GM13977 (cell line): Measurements from ENCODE around the gene CCDC97.

Source experiments
- DNase-seq: peaks from one replicate; pipeline ENCODE4 v3.0.0; 2012; ENCODE audit warnings: low spot score
- CTCF ChIP-seq: IDR thresholded peaks from 2 replicates; pipeline ENCODE4 v1.5.1; 2012; ENCODE audit warnings: mild to moderate bottlenecking, control low read depth; ENCODE audit not compliant: insufficient read depth; ENCODE audit errors: extremely low read depth, missing control alignments
- in situ Hi-C: fragments of 300-500 bp; cut with MboI; formaldehyde crosslinking; loops from one replicate; pipeline ENCODE4 v1.12.0; 2022; ENCODE audit warnings: low sequenced_read_pairs, low pct_unique_long_range_greater_than_20kb, mixed read lengths, inconsistent platforms; ENCODE audit not compliant: unreplicated experiment

Gene CCDC97

GRCh38 chr19:41265395-41266153 lies 44.4 kb upstream of the CCDC97 start:
- TF ChIP-seq CTCF = no peak
- in situ Hi-C loops = no loop called here
- peak; percentile 28 for DNase-seq

GRCh38 chr19:41269055-41269454 lies 40.9 kb upstream of the CCDC97 start:
- TF ChIP-seq CTCF = no peak
- no peak for DNase-seq
- in situ Hi-C loops = no loop called here

- in situ Hi-C loops = no loop called here
- no peak for TF ChIP-seq CTCF
- no peak for DNase-seq
Observed at GRCh38 chr19:41269571-41269970, 40.4 kb upstream of the CCDC97 start.

GRCh38 chr19:41273076-41273475 lies 36.9 kb upstream of the CCDC97 start:
- TF ChIP-seq CTCF = no peak
- in situ Hi-C loops = no loop called here
- DNase-seq = no peak

GRCh38 chr19:41274802-41275201 lies 35.2 kb upstream of the CCDC97 start:
- DNase-seq = no peak
- TF ChIP-seq CTCF = no peak
- in situ Hi-C loops = no loop called here

- TF ChIP-seq CTCF = no peak
- DNase-seq = no peak
- in situ Hi-C loops = no loop called here
Observed at GRCh38 chr19:41276231-41276630, 33.7 kb upstream of the CCDC97 start.
